MM.1S (cell line): ENCODE measurements around the gene ZBTB2.

Source experiments
- DNase-seq: peaks from one replicate; pipeline ENCODE4 v3.0.0-alpha.2; 2015
- H2AFZ ChIP-seq: fragments of 300-600 bp; sonication (generic); 2 replicates; pipeline ENCODE4 v1.6.0; 2016; ENCODE audit warnings: antibody characterized with exemption, low read length
- H3F3A ChIP-seq: fragments of 300-600 bp; sonication (generic); 2 replicates; pipeline ENCODE4 v1.6.1; 2016; ENCODE audit warnings: mild to moderate bottlenecking, antibody characterized with exemption, low read length, moderate library complexity, mixed read lengths; ENCODE audit not compliant: insufficient read depth
- H3K27ac ChIP-seq: fragments of 300-600 bp; sonication (generic); 2 replicates; pipeline ENCODE4 v1.5.1; 2016; ENCODE audit warnings: mild to moderate bottlenecking, low read length
- H3K27me3 ChIP-seq: fragments of 300-600 bp; sonication (generic); replicated peaks from 2 replicates; pipeline ENCODE4 v1.6.0; 2016; ENCODE audit warnings: low read length; ENCODE audit not compliant: insufficient read depth
- H3K36me3 ChIP-seq: fragments of 300-600 bp; sonication (generic); replicated peaks from 2 replicates; pipeline ENCODE4 v1.6.1; 2016; ENCODE audit warnings: mild to moderate bottlenecking, low read length, mixed read lengths; ENCODE audit not compliant: insufficient read depth
- H3K4me1 ChIP-seq: fragments of 300-600 bp; sonication (generic); 2 replicates; pipeline ENCODE4 v1.6.1; 2016; ENCODE audit warnings: low read length, mixed read lengths
- H3K4me2 ChIP-seq: fragments of 300-600 bp; sonication (generic); 2 replicates; pipeline ENCODE4 v1.6.0; 2016; ENCODE audit warnings: low read depth, low read length
- H3K4me3 ChIP-seq: fragments of 300-600 bp; sonication (generic); 2 replicates; pipeline ENCODE4 v1.5.1; 2016; ENCODE audit warnings: low read length, mixed read lengths
- H3K79me2 ChIP-seq: fragments of 300-600 bp; sonication (generic); 2 replicates; pipeline ENCODE4 v1.6.1; 2016; ENCODE audit warnings: mixed run types, low read length, mixed read lengths
- H3K9ac ChIP-seq: fragments of 300-600 bp; sonication (generic); 2 replicates; pipeline ENCODE4 v1.6.1; 2016; ENCODE audit warnings: low read length, mixed read lengths
- H3K9me2 ChIP-seq: fragments of 300-600 bp; sonication (generic); replicated peaks from 2 replicates; pipeline ENCODE4 v1.6.1; 2016; ENCODE audit warnings: mild to moderate bottlenecking, low read length, mixed read lengths; ENCODE audit not compliant: insufficient read depth
- H3K9me3 ChIP-seq: fragments of 300-600 bp; sonication (generic); replicated peaks from 2 replicates; pipeline ENCODE4 v1.6.1; 2016; ENCODE audit warnings: mild to moderate bottlenecking, low read length, mixed read lengths; ENCODE audit not compliant: insufficient read depth
- H4K20me1 ChIP-seq: fragments of 300-600 bp; sonication (generic); 2 replicates; pipeline ENCODE4 v1.6.1; 2016; ENCODE audit warnings: mild to moderate bottlenecking, low read length, moderate library complexity, mixed read lengths; ENCODE audit not compliant: insufficient read depth
- CTCF ChIP-seq: fragments of 300-600 bp; sonication (generic); IDR thresholded peaks from 2 replicates; pipeline ENCODE4 v1.5.1; 2016; ENCODE audit warnings: antibody characterized with exemption, low read length, mixed read lengths
- EZH2 ChIP-seq: fragments of 300-600 bp; sonication (generic); optimal IDR thresholded peaks from 2 replicates; pipeline ENCODE3; 2017; ENCODE audit warnings: low read depth, mild to moderate bottlenecking, antibody characterized with exemption, low read length, mixed read lengths
- EZH2phosphoT487 ChIP-seq: fragments of 300-600 bp; sonication (generic); IDR thresholded peaks from 2 replicates; pipeline ENCODE4 v1.6.1; 2018; ENCODE audit warnings: antibody characterized with exemption, low read length

The ZBTB2 gene

GRCh38 chr6:151352410-151353396 is 38.7 kb downstream of the ZBTB2 start:
- no peaks in the 10 kb centered on the region for H4K20me1 ChIP-seq
- H3K4me3 ChIP-seq = no peak overlapping the region
- no peaks in the 10 kb centered on the region for H3K9me2 ChIP-seq
- no peak overlapping the region for H3K27ac ChIP-seq
- H3F3A ChIP-seq = no peaks in the 10 kb centered on the region
- no peak overlapping the region for H3K9ac ChIP-seq
- no peaks in the 10 kb centered on the region for H3K36me3 ChIP-seq
- DNase-seq = no peak
- H2AFZ ChIP-seq = no peak overlapping the region
- no peak for TF ChIP-seq CTCF
- no peak for TF ChIP-seq EZH2
- TF ChIP-seq EZH2phosphoT487 = no peak
- H3K79me2 ChIP-seq = no peaks in the 10 kb centered on the region
- H3K4me2 ChIP-seq = no peak overlapping the region
- no peaks in the 10 kb centered on the region for H3K9me3 ChIP-seq
- H3K27me3 ChIP-seq = no peaks in the 10 kb centered on the region
- H3K4me1 ChIP-seq = no peaks in the 10 kb centered on the region

- TF ChIP-seq EZH2phosphoT487 (no peak), CTCF (no peak), EZH2 (no peak)
- no peak overlapping the region for H2AFZ ChIP-seq
- H3K4me2 ChIP-seq = no peak overlapping the region
- no peaks in the 10 kb centered on the region for H3K79me2 ChIP-seq
- no peaks in the 10 kb centered on the region for H3K9me3 ChIP-seq
- no peaks in the 10 kb centered on the region for H3K4me1 ChIP-seq
- H3K9ac ChIP-seq = no peak overlapping the region
- no peaks in the 10 kb centered on the region for H4K20me1 ChIP-seq
- no peak for DNase-seq
- H3F3A ChIP-seq = no peaks in the 10 kb centered on the region
- H3K27ac ChIP-seq = no peak overlapping the region
- H3K27me3 ChIP-seq = no peaks in the 10 kb centered on the region
- no peaks in the 10 kb centered on the region for H3K9me2 ChIP-seq
- no peak overlapping the region for H3K4me3 ChIP-seq
- H3K36me3 ChIP-seq = no peaks in the 10 kb centered on the region
These were observed 39.6 kb downstream of the ZBTB2 start for GRCh38 chr6:151351731-151352130.

- H3K9me2 ChIP-seq = no peaks in the 10 kb centered on the region
These were observed 40.1 kb downstream of the ZBTB2 start for GRCh38 chr6:151351146-151351700.

More at GRCh38 chr6:151351146-151351700, 40.1 kb downstream of the ZBTB2 start:
- Histone ChIP-seq H2AFZ (no peak overlapping the region), H3K4me3 (no peak overlapping the region), H3K4me2 (no peak overlapping the region), H3K27me3 (no peaks in the 10 kb centered on the region), H3K79me2 (no peaks in the 10 kb centered on the region), H3K36me3 (no peaks in the 10 kb centered on the region), H4K20me1 (no peaks in the 10 kb centered on the region), H3K9me3 (no peaks in the 10 kb centered on the region), H3K9ac (no peak overlapping the region), H3K4me1 (no peaks in the 10 kb centered on the region), H3K27ac (no peak overlapping the region), H3F3A (no peaks in the 10 kb centered on the region)
- DNase-seq = no peak
- no peak for TF ChIP-seq EZH2
- TF ChIP-seq EZH2phosphoT487 = no peak
- no peak for TF ChIP-seq CTCF
